ENCODE data around the gene PPARD. TPM values are rescaled to one million over a fixed set of nuclear protein-coding genes. Genes with fewer than 3 reads are reported as not detected.
"Not testable (repeated sequence)": the region's sequence is repeated elsewhere in the genome, so short reads cannot be mapped to it uniquely, and the experiment has no call there.

PPARD gene
- total RNA-seq, 1 donor from 2014 or later: 4.9 TPM

DNA sequence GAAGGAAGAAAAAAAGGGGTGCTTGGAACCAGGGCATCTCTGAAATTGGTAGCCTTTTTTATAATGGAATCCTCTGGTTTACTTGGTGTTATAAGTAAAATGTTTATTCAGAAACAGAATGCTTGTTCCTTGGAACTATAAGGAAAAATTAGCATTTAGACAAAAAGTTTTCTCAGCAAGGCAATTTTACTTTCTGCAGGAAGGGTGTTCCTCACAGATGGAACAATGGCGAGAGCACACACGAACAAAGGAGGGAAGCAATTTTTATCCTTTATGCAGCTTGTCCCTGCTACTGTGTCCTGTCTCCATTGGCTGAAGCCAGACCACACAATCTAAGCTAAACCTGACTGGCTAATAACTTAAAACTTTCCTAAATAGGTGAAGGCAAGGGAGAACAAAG lies 87.1 kb downstream of the PPARD start:
- H3K27ac ChIP-seq: no peak overlapping the region
- no peaks in the 10 kb centered on the region for H3K27me3 ChIP-seq
- H3K4me3 Mint-ChIP-seq: no peak overlapping the region
- no peak overlapping the region for H3K9ac ChIP-seq
- H4K20me1 ChIP-seq (ENCODE audit: low read depth): no peaks in the 10 kb centered on the region
- H3K4me1 Mint-ChIP-seq: peaks cover 12% of the 10 kb centered on the region
- H3K4me3 ChIP-seq: no peak overlapping the region
- no peaks in the 10 kb centered on the region for H3K36me3 ChIP-seq
- no peak overlapping the region for H2AFZ ChIP-seq (replicated peaks)
- no peak for DNase-seq (ENCODE audit: low spot score)
- H3K4me2 ChIP-seq: no peak overlapping the region
- peaks cover 17% of the 10 kb centered on the region for H3K36me3 Mint-ChIP-seq
- no peak for TF ChIP-seq EZH2phosphoT487 (IDR thresholded peaks at IDR 0.05)
- TF ChIP-seq, protein P1, sequence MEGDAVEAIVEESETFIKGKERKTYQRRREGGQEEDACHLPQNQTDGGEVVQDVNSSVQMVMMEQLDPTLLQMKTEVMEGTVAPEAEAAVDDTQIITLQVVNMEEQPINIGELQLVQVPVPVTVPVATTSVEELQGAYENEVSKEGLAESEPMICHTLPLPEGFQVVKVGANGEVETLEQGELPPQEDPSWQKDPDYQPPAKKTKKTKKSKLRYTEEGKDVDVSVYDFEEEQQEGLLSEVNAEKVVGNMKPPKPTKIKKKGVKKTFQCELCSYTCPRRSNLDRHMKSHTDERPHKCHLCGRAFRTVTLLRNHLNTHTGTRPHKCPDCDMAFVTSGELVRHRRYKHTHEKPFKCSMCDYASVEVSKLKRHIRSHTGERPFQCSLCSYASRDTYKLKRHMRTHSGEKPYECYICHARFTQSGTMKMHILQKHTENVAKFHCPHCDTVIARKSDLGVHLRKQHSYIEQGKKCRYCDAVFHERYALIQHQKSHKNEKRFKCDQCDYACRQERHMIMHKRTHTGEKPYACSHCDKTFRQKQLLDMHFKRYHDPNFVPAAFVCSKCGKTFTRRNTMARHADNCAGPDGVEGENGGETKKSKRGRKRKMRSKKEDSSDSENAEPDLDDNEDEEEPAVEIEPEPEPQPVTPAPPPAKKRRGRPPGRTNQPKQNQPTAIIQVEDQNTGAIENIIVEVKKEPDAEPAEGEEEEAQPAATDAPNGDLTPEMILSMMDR (IDR thresholded peaks at IDR 0.05): no peak
- TF ChIP-seq EZH2 (IDR thresholded peaks at IDR 0.05): no peak
- H3K9me3 ChIP-seq (ENCODE audit: low read depth): no peaks in the 10 kb centered on the region
- no peaks in the 10 kb centered on the region for H3K79me2 ChIP-seq (ENCODE audit: low read depth)
- H3K9me3 Mint-ChIP-seq: peaks cover 7% of the 10 kb centered on the region
- peaks cover 2% of the 10 kb centered on the region for H3K27me3 Mint-ChIP-seq (ENCODE audit: insufficient read depth, low read depth)
- H3K4me1 ChIP-seq: peaks cover 36% of the 10 kb centered on the region
- H3F3A ChIP-seq (ENCODE audit: low read depth): peaks cover 11% of the 10 kb centered on the region
- no peak overlapping the region for H3K27ac Mint-ChIP-seq

DNA sequence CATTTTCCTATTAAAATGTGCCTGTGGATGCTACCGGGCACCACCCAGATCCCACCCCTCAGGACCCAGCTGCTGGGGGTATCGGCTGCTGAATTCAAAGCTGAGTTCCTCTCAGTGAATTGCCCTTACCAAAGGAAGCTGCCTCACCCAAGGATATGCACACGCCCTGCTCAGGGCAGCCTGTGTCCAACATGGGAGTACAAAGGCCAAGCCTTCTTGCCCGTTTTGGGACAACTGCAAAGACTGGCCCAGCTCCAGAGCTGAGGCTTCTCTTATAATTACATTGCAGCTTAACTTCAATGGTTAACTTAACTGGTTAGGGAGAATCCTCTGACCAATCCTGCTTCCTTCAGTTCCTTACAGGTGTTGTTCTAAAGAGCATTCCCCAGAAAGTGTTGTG lies 89.9 kb downstream of the PPARD start:
- Mint-ChIP-seq H3K27me3 (ENCODE audit: insufficient read depth, low read depth) (no peaks in the 10 kb centered on the region), H3K9me3 (peaks cover 7% of the 10 kb centered on the region)

DNA sequence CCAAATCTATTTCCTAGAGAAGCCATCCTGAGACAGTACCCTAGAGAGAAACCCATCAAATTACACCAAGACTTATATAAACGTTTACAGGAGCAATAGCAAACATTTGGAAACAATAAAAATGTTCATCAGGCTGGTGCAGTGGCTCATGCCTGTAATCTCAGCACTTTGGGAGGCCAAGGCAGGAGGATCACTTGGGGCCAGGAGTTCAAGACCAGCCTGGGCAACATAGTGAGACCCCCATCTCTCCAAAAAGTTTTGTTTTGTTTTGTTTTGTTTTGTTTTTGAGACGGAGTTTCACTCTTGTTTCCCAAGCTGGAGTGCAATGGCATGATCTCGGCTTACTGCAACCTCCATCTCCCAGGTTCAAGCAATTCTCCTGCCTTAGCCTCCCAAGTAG lies 90.3 kb downstream of the PPARD start:
- H3K79me2 ChIP-seq (ENCODE audit: low read depth); H3K4me3 Mint-ChIP-seq; H3K4me2 ChIP-seq; H3K4me3 ChIP-seq; H3K4me1 Mint-ChIP-seq; H3K27ac ChIP-seq; H3K27me3 ChIP-seq; H4K20me1 ChIP-seq (ENCODE audit: low read depth); H3K9me3 ChIP-seq (ENCODE audit: low read depth); H3K9ac ChIP-seq; H3K9me3 Mint-ChIP-seq; H2AFZ ChIP-seq (replicated peaks); H3K36me3 ChIP-seq; H3K27me3 Mint-ChIP-seq (ENCODE audit: insufficient read depth, low read depth); H3K27ac Mint-ChIP-seq; H3K36me3 Mint-ChIP-seq; DNase-seq (ENCODE audit: low spot score): not testable (repeated sequence)
- peaks cover 22% of the 10 kb centered on the region for H3K4me1 ChIP-seq
- H3F3A ChIP-seq (ENCODE audit: low read depth): peaks cover 11% of the 10 kb centered on the region

More for the DNA sequence above, 89.9 kb downstream of the PPARD start:
- Histone ChIP-seq H3K27me3 (no peaks in the 10 kb centered on the region), H3K4me1 (peaks cover 26% of the 10 kb centered on the region), H3F3A (ENCODE audit: low read depth) (peaks cover 11% of the 10 kb centered on the region), H3K79me2 (ENCODE audit: low read depth) (no peaks in the 10 kb centered on the region), H3K4me3 (no peak overlapping the region), H2AFZ (replicated peaks) (no peak overlapping the region), H3K36me3 (no peaks in the 10 kb centered on the region), H3K9ac (no peak overlapping the region), H3K9me3 (ENCODE audit: low read depth) (no peaks in the 10 kb centered on the region), H3K4me2 (no peak overlapping the region), H4K20me1 (ENCODE audit: low read depth) (no peaks in the 10 kb centered on the region), H3K27ac (no peak overlapping the region)
- no peak for DNase-seq (ENCODE audit: low spot score)
- TF ChIP-seq EZH2 (IDR thresholded peaks at IDR 0.05) (no peak), EZH2phosphoT487 (IDR thresholded peaks at IDR 0.05) (no peak)
- TF ChIP-seq, protein P1 (IDR thresholded peaks at IDR 0.05): no peak
- Mint-ChIP-seq H3K4me3 (no peak overlapping the region), H3K36me3 (peaks cover 6% of the 10 kb centered on the region), H3K4me1 (peaks cover 4% of the 10 kb centered on the region), H3K27ac (no peak overlapping the region)

DNA sequence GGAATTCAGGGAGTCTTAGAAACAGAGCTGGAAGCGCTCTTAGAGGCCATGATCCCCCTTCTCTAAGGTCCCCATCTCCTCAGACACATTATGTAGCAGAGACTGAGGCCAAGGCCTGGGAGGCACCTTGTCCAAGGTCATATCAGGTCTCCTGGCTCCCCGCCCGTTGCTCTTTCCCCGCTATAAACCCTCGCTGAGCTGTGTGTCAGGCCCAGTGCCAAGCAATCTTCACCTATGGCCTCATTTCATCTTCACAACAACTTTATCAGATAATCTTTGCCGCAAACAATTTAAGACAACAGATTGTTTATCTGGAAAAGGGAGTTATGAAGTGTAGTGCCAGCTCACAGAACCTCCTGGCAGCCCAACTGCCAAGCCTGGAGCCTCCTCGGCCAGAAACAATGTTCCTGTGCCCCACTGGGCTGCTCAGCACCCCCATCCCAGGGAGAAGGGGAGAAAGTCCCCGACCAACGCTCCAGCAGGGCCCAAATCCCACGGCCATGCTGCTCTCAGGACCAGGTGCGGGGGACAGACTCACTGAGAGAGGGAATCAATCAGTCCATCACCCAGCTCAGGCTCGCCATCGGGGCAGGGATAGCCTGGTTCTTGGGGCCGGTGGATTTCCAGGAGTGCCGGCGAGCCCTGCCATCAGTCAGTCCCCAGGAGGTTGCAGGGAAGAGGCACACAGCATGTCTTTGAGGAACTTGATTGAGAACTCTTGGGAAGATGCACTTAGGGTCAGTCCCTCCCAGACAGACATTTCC lies 92.9 kb downstream of the PPARD start:
- H3K4me1 ChIP-seq: no peaks in the 10 kb centered on the region
- no peaks in the 10 kb centered on the region for H4K20me1 ChIP-seq (ENCODE audit: low read depth)
- TF ChIP-seq EZH2phosphoT487 (IDR thresholded peaks at IDR 0.05) (no peak), EZH2 (IDR thresholded peaks at IDR 0.05) (no peak)
- TF ChIP-seq, protein P1 (IDR thresholded peaks at IDR 0.05): no peak
- H3K9ac ChIP-seq: no peak overlapping the region
- H3K27ac ChIP-seq: no peak overlapping the region
- no peaks in the 10 kb centered on the region for H3K79me2 ChIP-seq (ENCODE audit: low read depth)
- no peak overlapping the region for H3K27ac Mint-ChIP-seq
- H3K9me3 Mint-ChIP-seq: peaks cover 2% of the 10 kb centered on the region
- no peaks in the 10 kb centered on the region for H3K9me3 ChIP-seq (ENCODE audit: low read depth)
- no peak overlapping the region for H3K4me3 ChIP-seq
- no peak overlapping the region for H3K4me3 Mint-ChIP-seq
- H3K4me2 ChIP-seq: no peak overlapping the region
- no peaks in the 10 kb centered on the region for H3K36me3 ChIP-seq
- peaks cover under 1% of the 10 kb centered on the region for H3F3A ChIP-seq (ENCODE audit: low read depth)
- DNase-seq (ENCODE audit: low spot score): no peak
- peaks cover 4% of the 10 kb centered on the region for H3K27me3 Mint-ChIP-seq (ENCODE audit: insufficient read depth, low read depth)
- H3K4me1 Mint-ChIP-seq: peaks cover 6% of the 10 kb centered on the region
- H3K36me3 Mint-ChIP-seq: no peaks in the 10 kb centered on the region
- H3K27me3 ChIP-seq: no peaks in the 10 kb centered on the region
- no peak overlapping the region for H2AFZ ChIP-seq (replicated peaks)
